CD8-positive, alpha-beta memory T cell (primary cell): Measurements from ENCODE around the gene PRDX3. TPM values are rescaled to one million over a fixed set of nuclear protein-coding genes. Genes with fewer than 3 reads are reported as not detected.
"Not testable (repeated sequence)": the region's sequence is repeated elsewhere in the genome, so short reads cannot be mapped to it uniquely, and the experiment has no call there.

ENCODE experiments used
- CTCF ChIA-PET: fragments of 350-600 bp; sonication (Branson Sonifier 250); formaldehyde crosslinking; loops from one replicate; lab custom pipeline; 2021; ENCODE audit warnings: antibody characterized with exemption; lab: Charles Lee
- POLR2A ChIA-PET: fragments of 350-600 bp; sonication (Branson Sonifier 250); formaldehyde crosslinking; loops from one replicate; lab custom pipeline; 2021; ENCODE audit warnings: antibody characterized with exemption; lab: Charles Lee
- DNase-seq, 5 donors: peaks; one replicate each; pipeline versions ENCODE4 v3.0.0 to v3.0.0-alpha.2; 2020 to 2022; ENCODE audit warnings: mixed read lengths in 1 of 5
- H3K27ac ChIP-seq: one replicate; pipeline ENCODE4 v1.7.0; 2013; ENCODE audit warnings: low read depth, mild to moderate bottlenecking, low read length, moderate library complexity
- H3K27me3 ChIP-seq: 2 replicates; pipeline ENCODE4 v1.7.0; 2013; ENCODE audit warnings: low read length, mild to moderate bottlenecking; ENCODE audit not compliant: insufficient read depth, poor library complexity, severe bottlenecking
- H3K36me3 ChIP-seq: 2 replicates; pipeline ENCODE4 v1.7.0; 2013; ENCODE audit warnings: mild to moderate bottlenecking, low read length, moderate library complexity; ENCODE audit not compliant: insufficient read depth
- H3K4me1 ChIP-seq: 2 replicates; pipeline ENCODE4 v1.7.0; 2013; ENCODE audit warnings: mild to moderate bottlenecking, low read length, moderate library complexity; ENCODE audit not compliant: insufficient read depth
- H3K4me3 ChIP-seq: 2 replicates; pipeline ENCODE4 v1.7.0; 2013; ENCODE audit warnings: mild to moderate bottlenecking, low read length
- H3K9me3 ChIP-seq: 2 replicates; pipeline ENCODE4 v1.7.0; 2013; ENCODE audit warnings: mild to moderate bottlenecking, low read length
- H3K27ac Mint-ChIP-seq, 8 donors: one replicate each; pipeline ENCODE4 v1.8.0; 2020 to 2021; ENCODE audit warnings: mixed read lengths in 8 of 8, mild to moderate bottlenecking in 6 of 8, inconsistent platforms in 3 of 8, moderate library complexity in 3 of 8
- H3K27me3 Mint-ChIP-seq, 2 donors: one replicate each; pipeline ENCODE4 v1.8.0; 2020 to 2021; ENCODE audit warnings: mixed read lengths in 2 of 2, mild to moderate bottlenecking in 1 of 2, moderate library complexity in 1 of 2
- H3K36me3 Mint-ChIP-seq, 3 donors: one replicate each; pipeline ENCODE4 v1.8.0; 2020 to 2021; ENCODE audit warnings: mixed read lengths in 3 of 3, inconsistent platforms in 1 of 3, mild to moderate bottlenecking in 1 of 3
- H3K4me1 Mint-ChIP-seq, 3 donors: one replicate each; pipeline ENCODE4 v1.8.0; 2020 to 2021; ENCODE audit warnings: mixed read lengths in 3 of 3, inconsistent platforms in 1 of 3, mild to moderate bottlenecking in 1 of 3
- H3K4me3 Mint-ChIP-seq, 7 donors: one replicate each; pipeline ENCODE4 v1.8.0; 2020 to 2021; ENCODE audit warnings: mixed read lengths in 7 of 7, mild to moderate bottlenecking in 6 of 7, moderate library complexity in 4 of 7, inconsistent platforms in 2 of 7
- H3K9me3 Mint-ChIP-seq, 5 donors: one replicate each; pipeline ENCODE4 v1.8.0; 2020 to 2022; ENCODE audit warnings: mixed read lengths in 5 of 5, mild to moderate bottlenecking in 3 of 5, moderate library complexity in 2 of 5, inconsistent platforms in 1 of 5
- polyA plus RNA-seq: library from polyadenylated mRNA; unstranded; fragments of 300-500 nt; fragmentation: Illumina TruSeq; gene quantifications from one replicate; pipeline ENCODE4 v1.2.3, GENCODE V29; 2021
- total RNA-seq, 2 experiments: library from RNA; stranded (reverse); gene quantifications; one replicate each; pipeline ENCODE4 v1.2.3, GENCODE V29; 2021

The PRDX3 gene
- total and polyA plus RNA-seq, 3 experiments from 2014 or later: 83.3 to 207 (median 203) TPM

DNA sequence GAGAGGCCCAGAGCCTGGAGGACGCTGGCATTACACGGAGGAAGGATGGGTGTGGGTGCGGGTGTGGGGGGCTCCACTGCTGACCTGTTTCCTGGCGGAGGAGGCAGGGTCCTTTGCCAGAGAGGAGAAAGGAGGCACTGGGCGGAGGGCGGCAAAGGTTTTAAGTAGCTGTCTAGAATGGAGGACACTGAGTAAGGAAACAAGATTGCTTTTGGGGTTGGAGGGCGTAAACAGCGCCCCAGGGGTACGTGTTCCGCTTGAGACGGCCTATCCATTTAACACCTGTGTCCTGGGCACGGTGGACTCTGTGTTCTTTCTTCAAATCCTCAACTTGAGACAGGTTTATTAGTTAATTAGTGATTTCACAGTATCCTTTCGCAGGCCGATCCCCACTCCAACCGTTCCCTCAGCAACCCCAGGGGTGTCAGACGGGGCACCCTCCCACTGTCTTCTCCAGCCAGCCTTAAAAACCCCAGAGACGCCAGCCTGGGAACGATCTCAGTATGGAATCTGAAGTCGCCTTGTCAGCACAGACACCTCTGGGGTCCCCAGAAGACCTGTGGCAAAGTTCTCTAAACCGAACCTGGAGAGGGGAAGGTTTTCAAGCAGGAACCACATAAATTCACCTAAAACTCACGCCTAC lies 37.9 kb downstream of the PRDX3 start:
- Mint-ChIP-seq H3K4me3 (no peak overlapping the region), H3K27me3 (no peaks in the 10 kb centered on the region), H3K27ac (no peak overlapping the region), H3K36me3 (peaks cover 0 to 42% (median 6%) of the 10 kb centered on the region in 3 donors), H3K9me3 (no peaks in the 10 kb centered on the region), H3K4me1 (peaks cover 0 to 5% (median 4%) of the 10 kb centered on the region in 3 donors)
- H3K27ac ChIP-seq: no peak overlapping the region
- no peaks in the 10 kb centered on the region for H3K36me3 ChIP-seq
- no peaks in the 10 kb centered on the region for H3K4me1 ChIP-seq
- POLR2A ChIA-PET: no interaction called here
- no peak for DNase-seq
- H3K4me3 ChIP-seq: no peak overlapping the region
- CTCF ChIA-PET: interaction anchor here (1.7 kb wide), 1 partner anchor 277 kb away, joined by 4 read pairs; no protein-coding TSS in a partner anchor
- no peaks in the 10 kb centered on the region for H3K9me3 ChIP-seq
- no peaks in the 10 kb centered on the region for H3K27me3 ChIP-seq

DNA sequence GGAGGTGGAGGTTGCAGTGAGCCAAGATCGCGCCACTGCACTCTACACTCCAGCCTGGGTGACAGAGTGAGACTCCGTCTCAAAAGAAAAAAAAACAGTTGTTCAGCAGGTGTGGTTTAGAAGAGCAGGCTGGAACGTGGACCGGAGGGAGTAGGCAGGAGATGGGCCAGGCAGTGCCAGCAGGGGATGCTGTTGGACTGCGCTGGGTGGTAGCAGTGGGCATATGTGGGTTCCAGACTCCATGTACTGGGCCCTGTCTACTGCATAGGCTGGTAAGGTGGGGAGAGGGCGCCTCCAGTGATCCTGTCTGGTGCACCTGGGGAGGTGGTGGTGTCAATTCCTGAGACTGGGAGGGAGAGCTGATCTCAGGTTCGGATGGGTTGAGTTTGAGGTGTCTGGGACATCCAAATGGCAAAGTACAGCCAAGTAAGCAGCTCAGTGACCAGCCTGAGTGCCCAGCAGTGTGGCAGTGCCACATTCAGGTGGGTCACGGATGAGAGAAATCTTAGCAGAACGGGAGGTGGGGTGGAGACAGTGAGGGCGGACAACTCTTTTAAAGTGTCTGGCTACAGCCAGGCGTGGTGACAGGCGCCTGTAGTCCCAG lies 39.0 kb downstream of the PRDX3 start:
- Histone ChIP-seq H3K36me3 (no peaks in the 10 kb centered on the region), H3K9me3 (no peaks in the 10 kb centered on the region), H3K27ac (no peak overlapping the region), H3K27me3 (no peaks in the 10 kb centered on the region), H3K4me3 (no peak overlapping the region), H3K4me1 (no peaks in the 10 kb centered on the region)
- Mint-ChIP-seq H3K9me3 (no peaks in the 10 kb centered on the region), H3K4me3 (no peak overlapping the region), H3K27ac (peak overlapping the region in 4 of 8 donors; percentile 4 to 82 (median 36)), H3K36me3 (peaks cover 0 to 45% (median 10%) of the 10 kb centered on the region in 3 donors), H3K4me1 (peaks cover 6 to 8% (median 7%) of the 10 kb centered on the region in 3 donors), H3K27me3 (no peaks in the 10 kb centered on the region)
- DNase-seq: peak; percentile 7 to 70 (median 29)
- POLR2A ChIA-PET: no interaction called here
- CTCF ChIA-PET: interaction anchor here (0.7 to 1.7 kb wide), 4 partner anchors 35 to 278 kb away, joined by 3 to 4 read pairs (median 3); no protein-coding TSS in a partner anchor

GRCh38 chr10:119138346-119139306 lies 40.0 kb downstream of the PRDX3 start:
- Mint-ChIP-seq H3K27me3 (no peaks in the 10 kb centered on the region), H3K36me3 (peaks cover 3 to 48% (median 12%) of the 10 kb centered on the region in 3 donors), H3K4me1 (peaks cover 9 to 12% (median 9%) of the 10 kb centered on the region in 3 donors), H3K4me3 (no peak overlapping the region), H3K9me3 (no peaks in the 10 kb centered on the region), H3K27ac (peak overlapping the region in 4 of 8 donors; percentile 23 to 55 (median 38))
- peaks cover 2% of the 10 kb centered on the region for H3K36me3 ChIP-seq
- H3K4me3 ChIP-seq: no peak overlapping the region
- ChIA-PET CTCF (interaction anchor here (0.6 to 1.7 kb wide), 3 partner anchors 11 to 279 kb away, joined by 3 to 4 read pairs (median 3); no protein-coding TSS in a partner anchor), POLR2A (no interaction called here)
- H3K27me3 ChIP-seq: no peaks in the 10 kb centered on the region
- H3K9me3 ChIP-seq: no peaks in the 10 kb centered on the region
- no peak overlapping the region for H3K27ac ChIP-seq
- DNase-seq: no peak
- no peaks in the 10 kb centered on the region for H3K4me1 ChIP-seq

GRCh38 chr10:119137878-119138277 lies 40.7 kb downstream of the PRDX3 start:
- H3K4me1 ChIP-seq, H3K27ac Mint-ChIP-seq, H3K27me3 ChIP-seq, POLR2A ChIA-PET, DNase-seq, H3K27me3 Mint-ChIP-seq, H3K4me3 Mint-ChIP-seq, H3K9me3 ChIP-seq, H3K9me3 Mint-ChIP-seq, H3K4me3 ChIP-seq, H3K36me3 ChIP-seq, H3K27ac ChIP-seq: not testable (repeated sequence)
- CTCF ChIA-PET: interaction anchor here (0.6 kb wide), 1 partner anchor 12 kb away, joined by 3 read pairs; no protein-coding TSS in a partner anchor
- Mint-ChIP-seq H3K4me1 (peaks cover 9 to 16% (median 15%) of the 10 kb centered on the region in 3 donors), H3K36me3 (peaks cover 3 to 51% (median 14%) of the 10 kb centered on the region in 3 donors)

DNA sequence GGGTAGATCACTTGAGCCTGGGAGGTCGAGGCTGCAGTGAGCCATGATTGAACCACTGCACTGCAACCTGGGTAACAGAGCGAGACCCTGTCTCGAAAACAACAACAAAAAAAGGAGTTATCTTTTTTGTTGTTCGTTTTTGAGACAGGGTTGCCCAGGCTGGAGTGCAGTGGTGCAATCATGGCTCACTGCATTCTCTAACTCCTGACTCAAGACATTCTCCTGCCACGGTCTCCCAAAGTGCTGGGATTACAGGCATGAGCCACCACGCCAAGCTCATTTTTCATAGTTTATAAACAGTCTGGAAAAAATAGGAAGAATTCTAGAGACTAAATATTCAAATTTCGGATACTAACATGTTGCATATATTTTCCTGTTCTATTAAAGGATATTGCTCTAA lies 42.5 kb downstream of the PRDX3 start:
- POLR2A ChIA-PET: no interaction called here
- no peak overlapping the region for H3K27ac ChIP-seq
- H3K4me1 ChIP-seq: peaks cover 14% of the 10 kb centered on the region

GRCh38 chr10:119135513-119135881 lies 43.1 kb downstream of the PRDX3 start:
- peaks cover 20% of the 10 kb centered on the region for H3K4me1 ChIP-seq
- H3K27ac ChIP-seq: no peak overlapping the region
- no peaks in the 10 kb centered on the region for H3K27me3 Mint-ChIP-seq
- H3K27me3 ChIP-seq: no peaks in the 10 kb centered on the region
- H3K9me3 ChIP-seq: no peaks in the 10 kb centered on the region
- peaks cover 10% of the 10 kb centered on the region for H3K36me3 ChIP-seq
- CTCF ChIA-PET: no interaction called here
- no peak overlapping the region for H3K4me3 Mint-ChIP-seq
- peaks cover 28 to 39% (median 35%) of the 10 kb centered on the region in 3 donors for H3K4me1 Mint-ChIP-seq
- H3K4me3 ChIP-seq: no peak overlapping the region
- H3K36me3 Mint-ChIP-seq: peaks cover 3 to 60% (median 20%) of the 10 kb centered on the region in 3 donors
- H3K27ac Mint-ChIP-seq: peak overlapping the region in 6 of 8 donors; percentile 17 to 87 (median 65)
- no peak for DNase-seq
- POLR2A ChIA-PET: no interaction called here
- no peaks in the 10 kb centered on the region for H3K9me3 Mint-ChIP-seq

More for the DNA sequence above, 42.5 kb downstream of the PRDX3 start:
- H3K4me3 ChIP-seq: no peak overlapping the region
- no peaks in the 10 kb centered on the region for H3K9me3 ChIP-seq
- no peaks in the 10 kb centered on the region for H3K27me3 Mint-ChIP-seq
- peaks cover 23 to 33% (median 29%) of the 10 kb centered on the region in 3 donors for H3K4me1 Mint-ChIP-seq
- peaks cover 10% of the 10 kb centered on the region for H3K36me3 ChIP-seq
- no peak overlapping the region for H3K4me3 Mint-ChIP-seq
- CTCF ChIA-PET: no interaction called here
- no peaks in the 10 kb centered on the region for H3K9me3 Mint-ChIP-seq
- no peak overlapping the region for H3K27ac Mint-ChIP-seq
- no peaks in the 10 kb centered on the region for H3K27me3 ChIP-seq
- no peak for DNase-seq
- H3K36me3 Mint-ChIP-seq: peaks cover 3 to 61% (median 20%) of the 10 kb centered on the region in 3 donors

GRCh38 chr10:119133949-119134348 lies 44.7 kb downstream of the PRDX3 start:
- Mint-ChIP-seq H3K4me3 (no peak overlapping the region), H3K36me3 (peaks cover 3 to 63% (median 19%) of the 10 kb centered on the region in 3 donors), H3K27ac (peak overlapping the region in 5 of 8 donors; percentile 17 to 90 (median 23)), H3K9me3 (no peaks in the 10 kb centered on the region), H3K27me3 (no peaks in the 10 kb centered on the region), H3K4me1 (peaks cover 29 to 46% (median 36%) of the 10 kb centered on the region in 3 donors)
- Histone ChIP-seq H3K9me3 (no peaks in the 10 kb centered on the region), H3K27me3 (no peaks in the 10 kb centered on the region), H3K36me3 (peaks cover 10% of the 10 kb centered on the region), H3K27ac (no peak overlapping the region), H3K4me3 (no peak overlapping the region), H3K4me1 (peaks cover 24% of the 10 kb centered on the region)
- no peak for DNase-seq
- ChIA-PET CTCF (no interaction called here), POLR2A (no interaction called here)
